ENCODE data around the gene KLHDC3.

GRCh38 chr6:43005844-43006243, 8.2 kb upstream of the KLHDC3 start:
- TF ChIP-seq CTCF (IDR thresholded peaks at IDR 0.05): no peak
- TF ChIP-seq POLR2A (IDR thresholded peaks at IDR 0.05): no peak
